H54 (cell line): ENCODE results near the gene ZNF718.
"Not testable (repeated sequence)": the region's sequence is repeated elsewhere in the genome, so short reads cannot be mapped to it uniquely, and the experiment has no call there.

Source experiments
- DNase-seq: peaks from one replicate; pipeline ENCODE4 v3.0.0; 2011; ENCODE audit warnings: low spot score, mixed read lengths; ENCODE audit not compliant: insufficient read length
- FAIRE-seq: peaks from 3 replicates; lab custom pipeline; 2011; peaks lifted over from hg19 to GRCh38; lab: Jason Lieb, UNC
- POLR2A ChIP-seq: IDR thresholded peaks from 2 replicates; pipeline ENCODE4 v1.6.1; 2011; ENCODE audit warnings: low read depth, mild to moderate bottlenecking, low read length

The ZNF718 gene

GRCh38 chr4:124275-125081, at the start of gene ZNF718:
TSS of gene ZNF718 (plus strand) at chr4:124501. CDS start at chr4:124671, 170 bp downstream.
- no peak for FAIRE-seq
- DNase-seq = no peak

GRCh38 chr4:85951-86350, 38.4 kb upstream of the ZNF718 start:
- no peak for FAIRE-seq
- no peak for TF ChIP-seq POLR2A

More at GRCh38 chr4:124275-125081, at the start of gene ZNF718:
- TF ChIP-seq POLR2A = 0 out of 2 replicates have a peak, but pooled peaks have one; percentile 18

DNA sequence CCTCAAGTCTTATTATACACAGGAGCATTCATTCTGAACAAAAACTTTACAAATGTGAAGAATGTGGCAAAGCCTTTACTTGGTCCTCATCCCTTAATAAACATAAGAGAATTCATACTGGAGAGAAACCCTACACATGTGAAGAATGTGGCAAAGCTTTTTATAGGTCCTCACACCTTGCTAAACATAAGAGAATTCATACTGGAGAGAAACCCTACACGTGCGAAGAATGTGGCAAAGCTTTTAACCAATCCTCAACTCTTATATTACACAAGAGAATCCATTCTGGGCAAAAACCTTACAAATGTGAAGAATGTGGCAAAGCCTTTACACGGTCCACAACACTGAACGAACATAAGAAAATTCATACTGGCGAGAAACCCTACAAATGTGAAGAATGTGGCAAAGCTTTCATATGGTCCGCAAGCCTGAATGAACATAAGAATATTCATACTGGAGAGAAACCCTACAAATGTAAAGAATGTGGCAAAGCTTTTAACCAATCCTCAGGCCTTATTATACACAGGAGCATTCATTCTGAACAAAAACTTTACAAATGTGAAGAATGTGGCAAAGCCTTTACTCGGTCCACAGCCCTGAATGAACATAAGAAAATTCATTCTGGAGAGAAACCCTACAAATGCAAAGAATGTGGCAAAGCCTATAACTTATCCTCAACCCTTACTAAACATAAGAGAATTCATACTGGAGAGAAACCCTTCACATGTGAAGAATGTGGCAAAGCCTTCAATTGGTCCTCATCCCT, 37.6 kb upstream of the ZNF718 start:
- not testable (repeated sequence) for FAIRE-seq

More at GRCh38 chr4:85951-86350, 38.4 kb upstream of the ZNF718 start:
- no peak for DNase-seq

DNA sequence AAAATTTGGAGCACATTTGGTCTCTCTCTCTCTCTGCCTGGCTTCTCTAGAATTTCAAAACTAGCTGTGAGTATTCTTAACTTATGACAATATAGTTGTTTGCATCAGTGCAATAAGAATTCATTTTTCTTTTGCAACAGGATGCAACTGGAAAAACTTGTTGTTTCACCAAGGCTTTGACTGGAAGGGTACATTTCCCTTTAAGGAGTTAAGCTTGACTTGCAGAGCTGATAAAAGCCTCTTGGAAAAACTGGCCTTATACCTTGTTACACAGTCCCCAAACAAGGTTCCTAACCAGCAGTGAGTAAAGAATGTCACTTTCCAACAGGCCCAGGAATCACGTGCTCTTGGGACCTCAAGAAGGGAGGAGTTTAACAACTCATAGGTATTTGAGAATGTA, 25.9 kb upstream of the ZNF718 start:
- TF ChIP-seq POLR2A = no peak
- no peak for FAIRE-seq
- DNase-seq = no peak

More for the DNA sequence above, 37.6 kb upstream of the ZNF718 start:
- DNase-seq = not testable (repeated sequence)

- DNase-seq (no peak), FAIRE-seq (no peak)
- no peak for TF ChIP-seq POLR2A
These were observed 24.4 kb upstream of the ZNF718 start for GRCh38 chr4:99863-100262.

DNA sequence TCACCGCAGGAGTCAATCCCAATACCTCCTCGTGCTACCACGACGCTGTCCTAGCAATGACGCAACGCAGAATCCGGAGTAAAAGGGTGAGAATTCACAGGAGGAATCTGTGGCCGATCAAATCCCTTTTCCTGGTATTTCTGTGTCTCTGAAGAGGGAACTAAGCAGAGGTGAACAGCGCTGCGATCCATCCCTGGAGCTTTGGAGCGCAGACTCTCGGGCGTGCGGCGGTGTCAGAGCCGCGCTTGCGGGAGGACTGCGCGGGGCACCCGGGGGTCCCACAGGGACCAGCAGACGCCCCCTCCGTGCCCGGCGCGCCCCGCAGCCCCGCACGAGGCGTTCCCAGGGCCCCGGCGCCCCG, 17.2 kb upstream of the ZNF718 start:
- FAIRE-seq (no peak), DNase-seq (no peak)
- no peak for TF ChIP-seq POLR2A

- FAIRE-seq = no peak
- DNase-seq = no peak
- no peak for TF ChIP-seq POLR2A
These were observed 16.6 kb upstream of the ZNF718 start for GRCh38 chr4:107444-108429.

DNA sequence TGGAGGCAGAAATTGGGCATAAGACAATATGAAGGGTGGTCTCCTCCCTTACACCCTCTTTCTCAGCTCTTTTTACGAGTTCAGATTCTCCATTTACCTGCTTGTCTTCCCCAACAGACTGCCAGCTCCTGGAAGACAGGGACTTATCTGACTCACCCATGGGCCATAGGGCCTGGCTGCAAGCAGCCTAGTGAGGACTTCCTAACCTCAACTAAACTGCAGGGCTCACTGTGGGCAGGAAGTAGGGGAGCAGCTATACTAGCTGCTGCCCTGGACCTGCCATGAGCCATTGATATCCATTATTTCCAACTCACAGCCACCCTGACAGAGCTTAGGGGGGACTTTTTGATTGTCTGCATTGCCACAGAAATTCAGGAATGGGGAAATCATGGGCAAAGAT, 11.5 kb upstream of the ZNF718 start:
- no peak for FAIRE-seq
- no peak for TF ChIP-seq POLR2A

DNA sequence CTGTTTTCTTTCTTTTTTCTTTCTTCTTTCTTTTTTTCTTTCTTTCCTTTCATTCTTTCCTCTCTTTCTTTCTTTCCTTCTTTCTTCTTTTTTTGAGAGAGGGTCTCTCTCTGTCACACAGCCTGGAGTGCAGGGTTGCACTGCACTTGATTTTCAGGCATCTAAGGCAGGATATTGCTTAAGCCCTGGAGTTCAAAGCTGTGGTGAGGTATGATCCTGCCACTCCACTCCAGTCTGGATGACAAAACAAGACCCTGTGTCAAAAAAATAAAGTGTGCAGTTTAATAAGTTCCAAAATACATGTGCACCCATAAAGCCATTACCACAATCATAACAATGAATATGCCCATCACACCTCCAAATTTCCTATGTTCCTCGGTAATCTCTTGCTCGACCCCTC, 10.6 kb upstream of the ZNF718 start:
- no peak for TF ChIP-seq POLR2A
- FAIRE-seq (no peak), DNase-seq (no peak)

More for the DNA sequence above, 11.5 kb upstream of the ZNF718 start:
- no peak for DNase-seq

- no peak for DNase-seq
- TF ChIP-seq POLR2A = no peak
These were observed 10.2 kb upstream of the ZNF718 start for GRCh38 chr4:114149-114548.

DNA sequence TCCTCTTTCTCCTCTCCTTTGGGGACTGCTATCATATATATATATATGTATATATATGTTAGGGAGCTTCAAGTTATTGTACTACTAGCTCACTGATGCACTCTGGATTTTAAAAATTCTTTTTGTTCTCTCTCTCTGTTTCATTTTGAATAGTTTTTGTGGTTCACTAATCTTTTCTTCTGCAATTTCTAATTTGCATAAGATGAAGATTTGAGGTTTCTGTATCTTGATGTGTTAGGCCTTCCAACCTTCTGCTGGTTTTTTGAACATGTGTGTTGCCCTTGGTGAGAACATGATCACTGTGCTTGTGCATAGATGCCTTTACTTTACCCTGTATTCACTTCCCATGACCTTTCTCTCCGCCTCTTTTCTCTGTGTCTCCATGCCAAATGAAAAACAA, 7.8 kb upstream of the ZNF718 start:
- TF ChIP-seq POLR2A = no peak
- FAIRE-seq = no peak
- no peak for DNase-seq

More at GRCh38 chr4:114149-114548, 10.2 kb upstream of the ZNF718 start:
- no peak for FAIRE-seq

DNA sequence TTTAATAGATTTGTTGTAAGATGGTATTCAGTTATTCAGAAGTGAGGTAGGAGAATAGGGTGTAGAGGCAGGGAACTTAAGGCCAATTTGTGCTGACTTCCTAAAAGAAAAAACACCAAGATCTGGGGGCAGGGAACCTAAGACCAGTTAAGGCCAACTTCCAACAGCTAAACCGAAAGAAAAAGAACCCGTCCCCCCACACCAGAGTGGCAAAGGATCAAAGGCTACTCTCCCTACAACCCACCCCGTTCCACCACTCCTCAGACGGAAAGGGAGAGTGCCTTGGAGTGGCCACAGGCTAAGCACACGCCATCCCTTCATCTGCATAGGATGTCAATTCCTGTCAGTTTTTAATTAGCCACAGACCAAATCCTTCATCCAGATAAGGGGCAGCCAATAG, 3.7 kb upstream of the ZNF718 start:
- DNase-seq = no peak
- TF ChIP-seq POLR2A = no peak
- FAIRE-seq = no peak

DNA sequence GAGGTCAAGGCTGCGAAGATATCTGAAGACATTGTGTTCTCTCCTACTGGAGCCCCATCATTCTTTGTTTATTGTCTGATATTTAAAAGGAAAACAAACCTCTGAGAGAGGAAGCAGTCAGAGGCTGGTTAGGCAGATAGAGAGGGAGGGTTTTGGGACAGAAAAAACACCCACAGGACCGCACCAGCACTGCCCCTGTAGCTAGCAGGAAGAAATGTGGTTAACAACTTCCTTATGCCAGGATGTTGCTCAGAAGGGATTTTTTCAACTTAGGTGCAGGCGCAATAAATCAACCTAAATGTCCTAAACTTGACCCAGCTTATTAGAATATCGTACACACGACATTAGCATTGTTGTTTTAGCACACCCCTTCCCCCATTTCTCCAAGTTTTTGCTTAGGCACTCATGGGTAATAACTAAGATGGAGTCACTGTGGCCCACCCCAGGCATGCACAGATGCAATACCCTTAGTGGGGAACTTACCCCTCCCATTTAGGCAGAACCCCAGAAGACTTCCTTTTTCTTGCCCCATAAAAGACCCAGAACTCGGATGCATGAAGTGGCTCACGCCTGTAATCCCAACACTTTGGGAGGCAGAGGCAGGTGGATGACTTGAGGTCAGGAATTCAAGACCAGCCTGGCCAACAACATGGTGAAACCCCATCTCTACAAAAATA, 2.8 kb upstream of the ZNF718 start:
- DNase-seq = no peak
- FAIRE-seq = no peak
- TF ChIP-seq POLR2A = no peak

GRCh38 chr4:123922-124274, 403 bp upstream of the ZNF718 start:
- not testable (repeated sequence) for FAIRE-seq, DNase-seq
